RWPE2 (cell line): Measurements from ENCODE around the gene RNF212B.

ENCODE experiments used
- ATAC-seq: fragments of 200-7000 bp; cut with Tn5 transposase; 3 replicates; pipeline ENCODE4 v1.9.1; 2021; ENCODE audit warnings: low read depth
- DNase-seq: peaks from one replicate; pipeline ENCODE4 v3.0.0-alpha.2; 2020; ENCODE audit warnings: low spot score
- H3K27ac ChIP-seq: fragments of 450-650 bp; 2 replicates; pipeline ENCODE4 v1.5.1; 2017; ENCODE audit warnings: mild to moderate bottlenecking; ENCODE audit not compliant: poor library complexity, severe bottlenecking
- H3K27me3 ChIP-seq: fragments of 250-450 bp; sonication (Bioruptor Pico); 2 replicates; pipeline ENCODE4 v1.5.1; 2021; ENCODE audit warnings: mild to moderate bottlenecking, moderate library complexity; ENCODE audit not compliant: insufficient read depth, poor library complexity, severe bottlenecking
- H3K36me3 ChIP-seq: fragments of 250-450 bp; sonication (Bioruptor Pico); 2 replicates; pipeline ENCODE4 v1.5.1; 2020; ENCODE audit warnings: low read depth, mild to moderate bottlenecking, moderate library complexity
- H3K4me1 ChIP-seq: fragments of 250-450 bp; sonication (Bioruptor Pico); 2 replicates; pipeline ENCODE4 v1.5.1; 2021; ENCODE audit warnings: mild to moderate bottlenecking, moderate library complexity; ENCODE audit not compliant: insufficient read depth, poor library complexity, severe bottlenecking
- H3K4me3 ChIP-seq: fragments of 250-450 bp; sonication (Bioruptor Pico); 2 replicates; pipeline ENCODE4 v1.5.1; 2021; ENCODE audit warnings: mild to moderate bottlenecking, moderate library complexity; ENCODE audit not compliant: severe bottlenecking
- H3K9me3 ChIP-seq: fragments of 250-450 bp; sonication (Bioruptor Pico); 2 replicates; pipeline ENCODE4 v1.5.1; 2021; ENCODE audit warnings: mild to moderate bottlenecking, moderate library complexity; ENCODE audit not compliant: severe bottlenecking
- CTCF ChIP-seq: fragments of 450-650 bp; IDR thresholded peaks from one replicate; pipeline ENCODE4 v1.5.1; 2017; ENCODE audit warnings: mild to moderate bottlenecking, moderate library complexity; ENCODE audit not compliant: poor library complexity, severe bottlenecking

Gene RNF212B

DNA sequence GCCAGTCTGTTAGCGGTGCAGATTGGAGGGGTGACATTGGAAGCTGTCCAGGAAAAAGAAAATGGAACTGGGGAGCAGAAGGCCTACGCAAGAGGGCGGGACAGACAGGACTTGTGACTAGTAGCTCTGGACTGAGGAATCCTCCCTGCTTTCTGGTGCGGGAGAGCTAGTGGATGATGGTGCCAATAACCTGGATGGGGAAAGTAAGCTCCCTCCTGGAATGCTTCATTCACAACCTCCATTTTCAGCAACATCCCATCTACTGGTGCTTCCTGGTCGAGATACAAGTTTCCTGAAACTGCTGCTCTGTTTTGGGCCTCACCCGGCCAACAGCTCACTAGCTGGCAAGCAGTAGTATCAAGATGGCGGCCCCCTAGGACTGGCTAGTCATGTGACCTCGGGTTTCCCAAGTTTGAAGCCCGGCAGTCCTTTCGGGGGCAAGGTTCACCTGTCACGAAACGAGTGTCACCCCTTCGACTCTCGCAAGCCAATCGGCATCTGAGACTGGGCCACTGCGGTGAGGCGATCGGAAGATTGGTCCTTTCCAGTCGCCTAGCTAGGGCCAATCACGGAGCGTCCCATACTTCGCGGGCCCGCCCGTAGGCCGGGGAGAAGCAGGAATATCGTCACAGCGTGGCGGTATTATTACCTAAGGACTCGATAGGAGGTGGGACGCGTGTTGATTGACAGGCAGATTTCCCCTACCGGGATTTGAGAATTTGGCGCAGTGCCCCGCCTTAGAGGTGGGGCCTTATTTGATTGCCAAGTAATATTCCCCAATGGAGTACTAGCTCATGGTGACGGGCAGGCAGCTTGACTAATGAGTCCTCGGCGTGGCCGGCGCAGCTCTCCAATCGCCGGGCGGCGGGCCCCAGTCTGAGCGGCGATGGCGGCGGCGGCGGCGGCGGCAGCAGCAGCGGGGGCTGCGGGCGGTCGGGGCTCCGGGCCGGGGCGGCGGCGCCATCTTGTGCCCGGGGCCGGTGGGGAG lies 83.1 kb downstream of the RNF212B start, which contains the start of gene PABPN1:
TSS of gene PABPN1 (plus strand) at position 874 of the 988 bp plus-strand sequence. CDS start at position 887, 13 bp downstream.
- H3K27me3 ChIP-seq = no peaks in the 10 kb centered on the region
- H3K36me3 ChIP-seq = peaks cover 57% of the 10 kb centered on the region
- peak within 1 kb of the TSS; percentile 70 for H3K27ac ChIP-seq
- ATAC-seq (peak; percentile 92), DNase-seq (peak; percentile 99)
- peaks cover 13% of the 10 kb centered on the region for H3K4me1 ChIP-seq
- H3K9me3 ChIP-seq = no peaks in the 10 kb centered on the region
- TF ChIP-seq CTCF = no peak
- peak within 1 kb of the TSS; percentile 98 for H3K4me3 ChIP-seq

DNA sequence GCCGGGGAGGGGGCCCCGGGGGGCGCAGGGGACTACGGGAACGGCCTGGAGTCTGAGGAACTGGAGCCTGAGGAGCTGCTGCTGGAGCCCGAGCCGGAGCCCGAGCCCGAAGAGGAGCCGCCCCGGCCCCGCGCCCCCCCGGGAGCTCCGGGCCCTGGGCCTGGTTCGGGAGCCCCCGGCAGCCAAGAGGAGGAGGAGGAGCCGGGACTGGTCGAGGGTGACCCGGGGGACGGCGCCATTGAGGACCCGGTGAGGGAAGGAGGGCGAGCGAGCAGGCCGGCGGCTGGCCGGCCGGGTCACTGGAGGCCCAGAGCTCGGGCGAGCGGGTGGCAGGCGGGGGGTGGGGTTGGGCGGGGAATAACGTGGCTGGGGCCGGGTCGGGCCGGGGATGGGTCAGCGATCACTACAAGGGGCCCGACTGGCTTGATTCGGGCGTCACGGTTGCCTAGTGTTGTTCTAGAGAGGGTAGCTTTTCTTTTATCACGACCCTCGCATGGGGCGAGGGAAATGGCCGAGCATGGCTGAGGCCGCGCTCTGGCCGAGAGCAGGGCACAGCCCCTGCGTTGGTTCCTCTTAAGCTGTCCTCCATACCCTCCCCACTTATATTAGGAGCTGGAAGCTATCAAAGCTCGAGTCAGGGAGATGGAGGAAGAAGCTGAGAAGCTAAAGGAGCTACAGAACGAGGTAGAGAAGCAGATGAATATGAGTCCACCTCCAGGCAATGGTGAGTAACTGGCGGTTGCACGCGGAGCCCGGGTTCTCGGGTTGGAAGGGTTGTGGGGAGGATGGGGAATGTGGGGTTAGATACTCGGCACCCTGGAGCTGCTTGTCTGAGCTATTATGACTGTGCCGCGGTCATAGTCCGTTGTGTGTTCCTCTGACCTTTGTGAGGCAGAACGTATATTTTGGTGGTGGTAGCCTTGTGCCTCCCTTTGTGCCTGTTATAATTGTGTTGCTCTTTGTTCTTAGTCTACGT lies 84.1 kb downstream of the RNF212B start:
- Histone ChIP-seq H3K9me3 (no peaks in the 10 kb centered on the region), H3K4me1 (peaks cover 13% of the 10 kb centered on the region), H3K36me3 (peaks cover 52% of the 10 kb centered on the region), H3K27ac (peak overlapping the region; percentile 70), H3K4me3 (peak overlapping the region; percentile 98), H3K27me3 (no peaks in the 10 kb centered on the region)
- DNase-seq = no peak
- ATAC-seq = peak; percentile 7; the same call in 2 of the 3 replicates
- no peak for TF ChIP-seq CTCF
